Activated CD4-positive, alpha-beta T cell treated with anti-CD3 and anti-CD28 coated beads, Interleukin-2, Interleukin-6, amounts not matched to agents 100 ng/mL and 50 ng/mL, durations not matched to agents 16 hours and 8 hours (primary cell): ENCODE data around the gene C1R.

Experiments
- DNase-seq: peaks from one replicate; pipeline ENCODE4 v3.0.0-alpha.2; 2020

C1R gene

GRCh38 chr12:7096006-7096932 lies 4.0 kb upstream of the C1R start:
- DNase-seq, result no peak

DNA sequence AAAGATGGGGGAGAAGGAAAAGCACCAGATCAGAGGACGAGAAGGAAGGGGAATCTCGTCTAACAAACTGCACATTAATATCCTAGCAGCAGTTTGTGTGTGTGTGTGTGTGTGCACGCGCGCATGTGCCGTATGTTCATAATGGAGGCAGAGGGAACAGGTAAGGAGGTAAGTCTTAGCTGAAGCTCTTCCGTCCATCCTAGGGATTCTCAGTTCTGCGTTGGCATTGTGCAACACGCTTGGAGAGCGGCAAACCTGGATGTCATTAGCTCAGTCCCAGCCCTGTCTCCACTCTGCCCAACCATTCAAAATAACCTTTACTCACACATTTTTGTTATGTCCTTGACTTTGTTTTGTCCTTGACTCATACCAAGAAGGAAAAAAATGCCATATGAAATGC lies 1.6 kb upstream of the C1R start:
- no peak for DNase-seq

- DNase-seq, result no peak
Observed at GRCh38 chr12:7093486-7093885, 1.2 kb upstream of the C1R start.

DNA sequence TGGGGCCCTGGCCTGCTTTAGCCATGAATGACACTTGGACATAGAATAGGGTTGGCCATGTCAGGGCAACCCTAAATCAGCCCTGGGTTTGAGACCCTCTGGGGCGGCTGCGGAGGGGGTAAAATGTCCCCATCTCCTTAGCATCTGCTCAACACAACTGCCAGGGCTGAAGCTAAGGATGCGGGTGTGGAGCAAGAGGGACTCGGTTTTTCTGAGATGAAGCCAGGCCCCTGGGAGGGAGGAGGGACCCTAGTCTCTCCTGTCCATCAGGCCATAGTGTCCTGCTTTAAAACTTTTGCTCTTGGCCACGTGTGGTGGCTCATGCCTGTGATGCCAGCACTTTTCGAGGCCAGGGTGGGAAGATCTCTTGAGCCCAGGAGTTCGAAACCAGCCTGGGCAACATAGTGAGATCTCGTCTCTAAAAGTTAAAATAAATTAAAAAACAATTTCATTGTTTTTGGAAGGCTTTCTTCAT lies 778 bp upstream of the C1R start:
- no peak for DNase-seq

GRCh38 chr12:7091660-7092228 lies 501 bp downstream of the C1R start:
- DNase-seq, result no peak

GRCh38 chr12:7091171-7091570 lies 1.1 kb downstream of the C1R start:
- DNase-seq, result no peak

DNA sequence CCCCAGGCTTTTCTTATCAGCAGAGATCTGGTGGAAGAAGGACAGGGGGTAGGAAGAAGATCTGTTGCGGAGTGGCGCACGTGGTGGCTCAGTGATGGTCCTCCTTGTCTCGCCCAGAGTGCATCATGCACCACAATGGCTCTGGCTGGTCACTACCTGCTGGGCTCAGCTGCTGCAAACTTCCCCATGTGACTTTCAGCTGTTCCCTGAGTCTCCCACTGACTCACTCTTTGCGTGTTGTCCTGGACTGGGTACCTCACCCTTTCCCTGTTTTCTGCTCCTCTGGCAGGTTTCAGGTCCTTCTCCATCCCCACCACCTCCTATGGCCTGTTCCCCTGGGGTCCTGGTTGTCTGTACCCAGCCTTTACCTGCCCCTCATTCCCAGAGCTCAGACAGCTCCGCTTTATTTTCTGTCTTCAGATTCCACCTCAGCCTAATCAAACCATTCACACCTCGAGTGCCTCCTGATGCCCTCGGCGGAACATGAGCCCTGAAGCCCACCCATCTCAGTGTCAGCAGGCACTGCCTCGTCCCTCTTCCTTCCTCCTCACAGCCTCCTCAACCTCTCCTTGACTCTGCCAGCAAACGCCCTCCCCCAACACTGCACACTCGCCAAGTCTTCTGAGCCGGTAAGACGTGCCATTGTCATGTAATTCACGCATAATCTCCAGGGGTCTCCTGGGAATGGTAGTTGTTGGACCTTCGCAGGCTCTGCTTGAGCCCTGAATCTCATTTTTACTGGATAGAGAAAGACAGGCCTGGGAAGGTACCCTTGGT lies 1.8 kb downstream of the C1R start:
- DNase-seq, result no peak

DNA sequence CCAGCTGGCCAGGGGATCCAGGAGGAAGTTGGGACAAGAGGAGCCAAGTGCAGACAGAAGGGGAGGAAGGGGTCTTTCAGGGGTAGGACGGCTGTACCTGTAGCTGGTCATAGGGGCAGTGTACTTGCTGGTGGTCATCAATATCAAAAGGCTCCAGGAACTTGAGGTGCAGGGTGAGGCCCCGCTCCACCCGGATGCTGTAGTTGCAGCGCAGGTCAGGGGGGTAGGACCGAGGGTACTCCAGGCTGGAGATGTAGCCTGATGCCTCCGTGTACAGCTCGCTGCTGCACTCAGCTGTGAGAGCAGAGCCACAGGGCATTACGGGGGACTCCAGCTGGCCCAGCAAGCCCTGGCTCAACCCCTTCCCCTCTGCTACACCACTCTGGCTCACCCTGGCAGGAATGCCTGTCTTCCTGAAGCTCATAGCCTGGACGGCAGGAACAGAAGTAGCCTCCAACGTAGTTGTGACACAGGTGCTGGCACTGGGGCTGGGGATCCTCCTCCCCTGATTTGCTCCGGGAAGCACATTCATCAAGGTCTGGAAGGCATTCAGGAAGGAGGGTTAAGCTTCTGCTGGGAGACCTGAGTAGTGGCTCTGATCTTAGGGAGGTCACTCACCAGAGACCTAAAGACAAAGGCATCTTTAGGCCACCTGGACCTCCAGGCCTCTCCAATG lies 2.9 kb downstream of the C1R start:
- DNase-seq, result no peak

GRCh38 chr12:7083125-7083524 lies 9.1 kb downstream of the C1R start:
- no peak for DNase-seq

DNA sequence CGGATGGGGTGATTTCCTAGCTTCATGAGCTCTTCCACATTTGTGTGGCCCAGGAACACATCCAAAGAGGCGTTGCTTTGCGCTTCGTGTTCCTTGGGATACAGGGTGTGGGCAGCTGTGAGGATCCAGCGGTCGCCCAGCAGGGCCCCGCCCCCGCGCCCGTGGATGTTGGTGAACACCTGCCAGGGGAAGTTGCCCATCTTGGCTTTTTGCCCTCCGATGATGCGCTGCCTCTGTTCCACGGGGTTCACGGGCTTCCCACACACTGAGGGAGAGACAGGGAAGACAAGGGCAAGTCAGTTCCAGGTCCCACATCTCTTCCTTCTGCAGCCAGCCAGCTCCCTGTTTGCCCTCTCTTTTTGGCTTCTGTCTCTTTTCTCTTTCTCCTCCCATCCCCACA lies 11.2 kb downstream of the C1R start:
- DNase-seq, result no peak

- no peak for DNase-seq
Observed at GRCh38 chr12:7079826-7080125, 12.5 kb downstream of the C1R start.

- no peak for DNase-seq
Observed at GRCh38 chr12:7078163-7078562, 14.1 kb downstream of the C1R start.

DNA sequence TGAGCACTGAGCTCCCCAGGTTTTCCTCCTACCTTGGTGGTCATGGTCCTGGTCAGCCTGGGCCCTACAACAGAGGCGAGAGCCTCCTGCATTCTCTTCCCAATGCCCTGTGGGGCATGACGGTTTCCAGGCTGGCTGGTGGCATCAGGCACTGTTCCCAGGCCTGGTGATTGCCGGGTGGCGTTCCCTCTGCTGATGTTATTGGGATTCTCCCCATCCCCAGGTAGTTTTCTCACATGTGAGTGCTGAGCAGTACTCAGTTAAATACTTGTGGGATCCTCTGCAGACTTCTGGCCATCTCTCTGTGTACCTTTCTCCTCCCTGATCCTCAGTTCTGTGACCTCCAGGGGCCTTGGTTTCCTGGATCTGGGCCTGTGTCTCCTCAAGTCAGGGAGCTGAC lies 15.8 kb downstream of the C1R start:
- no peak for DNase-seq

DNA sequence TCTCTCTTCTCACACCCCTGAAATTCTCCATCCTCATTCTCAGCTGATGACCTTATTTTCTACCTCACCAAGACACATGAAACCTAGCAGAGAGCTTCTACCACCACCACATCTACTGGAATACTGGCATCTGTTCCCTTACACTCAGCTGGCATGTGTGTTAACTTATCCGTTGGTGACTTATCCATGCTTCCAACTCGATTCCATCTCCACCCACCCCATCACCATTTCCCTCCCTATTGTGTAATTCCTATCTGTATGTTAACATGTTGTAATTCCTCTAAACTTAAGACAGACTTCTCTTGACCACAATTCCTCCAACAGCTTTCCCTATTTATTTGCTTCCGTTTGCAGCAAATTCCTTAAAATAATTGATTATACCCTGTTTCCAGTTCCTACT lies 16.3 kb downstream of the C1R start:
- DNase-seq, result no peak

- DNase-seq, result no peak
Observed at GRCh38 chr12:7075518-7075917, 16.7 kb downstream of the C1R start.

DNA sequence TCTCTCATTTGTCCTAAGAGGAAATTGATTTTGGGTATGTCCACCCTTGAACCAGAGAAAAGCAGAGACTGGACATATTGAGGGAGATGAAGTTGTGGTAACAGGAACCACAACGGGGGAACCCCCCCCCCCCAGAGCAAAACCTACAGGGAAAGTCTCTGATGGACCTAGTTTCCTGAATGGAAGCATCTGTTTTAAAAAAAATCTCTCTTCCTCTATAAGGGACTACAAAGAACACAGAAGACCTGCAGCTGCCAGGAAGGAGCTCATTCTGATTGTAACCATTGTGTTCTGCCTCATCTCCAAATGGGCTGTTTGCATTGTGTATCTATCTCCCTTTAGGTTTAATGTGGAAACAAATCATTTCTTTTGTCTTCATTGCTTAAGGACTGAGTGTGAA lies 18.3 kb downstream of the C1R start:
- no peak for DNase-seq

GRCh38 chr12:7072554-7072953 lies 19.7 kb downstream of the C1R start:
- DNase-seq, result no peak

GRCh38 chr12:7072035-7072434 lies 20.2 kb downstream of the C1R start:
- no peak for DNase-seq

DNA sequence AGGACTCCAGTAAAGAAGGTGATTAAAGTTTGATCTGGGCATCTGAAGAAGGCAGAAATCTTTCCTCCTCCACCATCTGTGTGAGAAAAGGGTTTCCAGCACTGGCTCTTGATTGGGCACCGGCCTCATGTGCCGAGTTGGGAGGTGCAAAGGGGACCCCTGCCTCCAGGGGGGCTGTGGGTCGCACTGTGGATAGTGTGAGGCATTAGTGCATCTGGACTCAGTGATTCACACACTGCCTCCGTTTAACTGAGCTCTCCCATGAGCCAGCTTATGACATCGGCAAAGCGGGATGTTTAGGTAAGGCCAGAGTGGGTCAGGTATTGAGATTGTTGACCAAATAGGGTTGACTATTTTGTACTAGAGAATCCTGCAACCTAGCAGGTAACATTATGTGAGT lies 22.9 kb downstream of the C1R start:
- no peak for DNase-seq

DNA sequence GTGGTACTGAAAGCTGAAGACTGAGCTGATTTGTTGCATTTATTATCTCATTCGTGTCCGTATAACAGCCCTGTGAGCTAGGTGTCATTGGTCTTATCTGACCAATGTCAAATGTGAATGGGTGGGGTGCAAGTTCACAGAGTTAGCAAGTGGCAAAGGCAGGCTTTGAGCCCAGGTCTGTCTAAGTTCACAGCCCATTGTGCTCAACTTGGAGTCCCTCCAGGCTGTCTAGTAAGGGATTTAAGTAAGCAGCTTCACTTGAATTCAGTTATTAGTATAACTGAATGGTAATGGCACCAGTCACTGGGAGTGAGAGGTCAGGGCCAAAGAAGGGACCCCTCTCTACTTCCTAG lies 23.3 kb downstream of the C1R start:
- DNase-seq, result no peak

DNA sequence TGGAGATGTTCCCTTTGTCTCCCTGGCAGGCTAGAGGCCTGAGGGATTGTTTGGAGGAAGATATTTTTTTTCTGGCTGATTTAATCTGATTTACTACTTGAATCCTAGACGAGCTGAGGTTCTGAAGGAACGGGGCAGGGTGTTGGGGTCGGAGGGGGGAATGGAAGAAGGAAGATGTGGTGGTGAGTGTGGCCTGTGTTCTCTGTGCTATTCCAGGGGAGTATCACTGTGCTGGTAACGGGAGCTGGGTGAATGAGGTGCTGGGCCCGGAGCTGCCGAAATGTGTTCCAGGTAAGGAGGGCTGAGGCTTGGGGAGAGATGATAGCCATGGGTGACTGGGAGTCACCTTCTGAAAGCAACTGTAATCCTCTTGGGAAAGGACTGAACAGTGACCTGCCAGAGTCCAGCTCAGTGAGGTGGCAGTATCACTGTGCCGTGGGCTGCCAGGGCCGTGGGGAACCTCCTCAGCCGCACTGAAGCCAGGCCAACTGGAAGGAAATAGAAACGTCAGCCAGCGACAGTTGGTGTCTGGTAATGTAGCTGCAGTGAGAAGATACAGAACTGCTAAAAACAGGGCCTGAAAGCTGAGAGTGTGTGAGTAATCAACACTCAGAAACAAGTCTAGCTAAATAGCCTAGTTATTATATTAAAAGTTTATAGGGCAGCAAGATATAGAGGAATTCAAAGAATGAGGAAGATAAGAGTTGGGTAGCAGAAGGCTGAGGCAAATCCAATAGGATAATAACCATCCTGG lies 23.8 kb downstream of the C1R start:
- DNase-seq, result no peak

DNA sequence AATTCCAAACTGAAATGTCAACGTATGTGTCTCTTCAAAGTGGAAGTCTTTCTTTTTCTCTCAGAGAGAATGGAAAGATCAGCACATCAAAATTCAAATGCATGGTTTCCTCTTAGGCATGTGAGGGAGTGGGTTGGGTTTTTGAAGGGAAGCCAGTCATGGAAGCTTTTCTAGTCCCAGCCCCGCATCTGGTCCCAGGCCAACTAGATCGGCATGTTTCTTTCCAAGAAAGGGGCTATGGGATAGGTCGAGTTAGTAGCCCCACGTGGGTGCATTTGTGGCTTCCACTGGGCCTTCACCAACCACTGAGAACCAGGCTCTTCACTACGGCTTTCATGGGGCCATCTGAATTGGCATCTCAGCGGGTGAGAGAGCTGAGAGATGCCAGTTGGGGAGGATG lies 25.1 kb downstream of the C1R start:
- no peak for DNase-seq

DNA sequence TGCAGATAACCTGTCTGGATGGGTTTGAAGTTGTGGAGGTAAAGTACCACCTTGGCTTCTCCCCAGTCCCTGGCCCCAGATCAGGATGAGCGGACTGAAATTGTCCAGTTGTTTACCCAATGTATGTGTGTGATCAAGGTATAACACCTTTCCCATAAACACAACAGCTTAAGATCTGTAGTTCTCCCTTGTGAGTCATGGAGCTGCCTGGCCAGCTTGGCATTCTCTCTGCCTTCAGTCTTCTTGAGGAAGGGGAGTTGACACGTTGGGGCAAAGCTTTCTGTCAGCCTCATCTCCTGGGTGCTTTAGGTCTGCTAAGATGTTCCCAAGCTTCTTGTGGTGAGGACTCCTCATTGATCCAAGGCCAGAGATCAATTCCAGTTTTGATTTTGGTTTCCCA lies 25.6 kb downstream of the C1R start:
- no peak for DNase-seq
